Effector memory CD8-positive, alpha-beta T cell (primary cell): Measurements from ENCODE around the gene HOXA7.

Source experiments
- ATAC-seq: fragments of 150-1000 bp; cut with Tn5 transposase; replicated peaks from 2 replicates; pipeline ENCODE4 v1.10.0; 2021; ENCODE audit warnings: mild to moderate bottlenecking, moderate library complexity
- DNase-seq, 3 experiments: peaks; one replicate each; pipeline ENCODE4 v3.0.0; 2021
- H3K27ac Mint-ChIP-seq, 2 donors: one replicate each; pipeline ENCODE4 v1.8.0; 2022; ENCODE audit warnings: mild to moderate bottlenecking in 2 of 2, mixed read lengths in 2 of 2, moderate library complexity in 2 of 2
- H3K27me3 Mint-ChIP-seq, 2 donors: one replicate each; pipeline ENCODE4 v1.8.0; 2022; ENCODE audit warnings: mixed read lengths in 2 of 2
- H3K36me3 Mint-ChIP-seq: one replicate; pipeline ENCODE4 v1.8.0; 2022; ENCODE audit warnings: mild to moderate bottlenecking, moderate library complexity, mixed read lengths; ENCODE audit not compliant: insufficient read depth
- H3K4me1 Mint-ChIP-seq, 2 donors: one replicate each; pipeline ENCODE4 v1.8.0; 2022; ENCODE audit warnings: low read depth in 2 of 2, mixed read lengths in 2 of 2
- H3K4me3 Mint-ChIP-seq, 2 donors: one replicate each; pipeline ENCODE4 v1.8.0; 2022; ENCODE audit warnings: mild to moderate bottlenecking in 2 of 2, mixed read lengths in 2 of 2, moderate library complexity in 2 of 2
- H3K9me3 Mint-ChIP-seq, 2 donors: one replicate each; pipeline ENCODE4 v1.8.0; 2022; ENCODE audit warnings: mixed read lengths in 2 of 2

The HOXA7 gene

DNA sequence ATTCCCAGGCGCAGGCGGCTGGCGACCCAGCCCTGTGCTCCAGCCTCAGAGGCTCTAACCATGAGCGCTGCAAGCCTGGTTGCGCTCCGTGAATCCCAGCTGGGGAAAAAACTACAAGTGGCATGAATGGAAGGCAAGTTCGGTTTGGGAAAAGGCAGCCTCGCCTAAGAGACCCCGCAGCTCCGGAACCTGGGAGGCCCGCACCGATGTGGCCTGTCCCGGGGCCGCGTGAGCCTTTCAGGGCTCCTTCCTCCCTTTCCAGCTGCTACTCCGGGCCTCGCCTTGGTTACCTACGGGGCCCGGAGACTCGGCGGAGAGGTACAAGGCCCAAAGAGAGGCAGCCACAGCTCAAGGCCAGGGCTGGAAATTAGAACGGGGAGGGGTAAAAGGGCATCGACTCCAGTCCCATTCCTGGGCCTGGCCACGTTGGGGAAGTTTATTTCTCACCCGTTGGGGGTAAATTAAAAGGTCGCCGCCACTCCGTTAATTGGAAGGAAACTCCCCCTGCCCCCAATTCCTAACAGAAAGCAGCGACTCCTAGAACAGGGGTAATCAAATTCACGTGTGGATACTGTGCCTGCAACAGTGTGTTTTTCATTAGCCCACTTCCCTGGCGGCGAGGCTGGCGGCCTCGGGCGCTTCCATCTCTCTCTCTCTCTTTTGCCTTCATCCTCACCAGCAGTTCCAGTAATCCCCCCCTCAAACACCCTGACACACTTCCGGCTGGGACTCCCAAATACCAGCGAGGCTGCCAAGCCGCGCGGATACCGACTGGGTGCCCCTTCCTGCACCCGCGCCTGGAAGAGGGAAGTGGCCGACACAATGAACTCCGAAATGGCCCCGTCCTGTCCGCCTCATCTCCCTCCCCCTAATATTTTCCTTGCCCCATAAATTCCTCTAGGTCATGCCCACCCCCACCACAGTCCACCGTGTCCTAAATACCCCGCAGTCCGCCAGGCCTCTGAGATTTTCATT, 10.3 kb upstream of the HOXA7 start:
- Mint-ChIP-seq H3K27me3 (peaks cover 82 to 100% of the 10 kb centered on the region in 2 donors), H3K4me3 (peak overlapping the region; percentile 41 to 65), H3K4me1 (peaks cover 24 to 25% of the 10 kb centered on the region in 2 donors), H3K36me3 (peaks cover 52% of the 10 kb centered on the region), H3K27ac (peak overlapping the region; percentile 41 to 60), H3K9me3 (no peaks in the 10 kb centered on the region)
- ATAC-seq (no peak), DNase-seq (no peak)

DNA sequence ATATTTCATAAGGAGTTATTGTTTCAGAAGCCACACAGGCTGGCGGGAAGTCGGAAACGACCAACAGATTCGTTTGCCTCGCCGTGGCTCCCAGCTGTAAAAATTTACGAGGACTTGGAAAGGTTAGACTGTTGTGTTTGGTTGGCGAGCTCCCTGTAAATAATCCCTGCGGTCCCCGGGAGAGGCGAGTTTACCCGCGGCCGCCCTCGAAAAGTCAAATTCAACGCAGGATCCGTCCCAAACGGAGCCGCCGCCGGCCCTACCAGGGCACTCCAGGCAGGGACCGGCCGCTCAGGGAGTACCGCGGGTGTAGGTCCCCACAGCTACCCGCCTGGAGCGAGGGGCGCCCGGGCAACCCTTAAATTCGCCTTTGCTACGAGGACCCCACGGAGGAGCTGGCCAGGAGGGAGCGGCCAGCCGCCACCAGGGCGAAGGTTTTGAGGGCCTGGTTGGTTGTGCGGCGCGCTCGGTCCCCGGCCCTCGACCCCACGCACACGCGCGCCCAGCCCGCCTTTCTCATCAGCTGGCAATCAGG, 9.6 kb upstream of the HOXA7 start:
- no peak for ATAC-seq
- H3K9me3 Mint-ChIP-seq = no peaks in the 10 kb centered on the region
- H3K27ac Mint-ChIP-seq = peak overlapping the region in 1 of 2 donors; percentile 82
- peaks cover 19 to 24% of the 10 kb centered on the region in 2 donors for H3K4me1 Mint-ChIP-seq
- H3K4me3 Mint-ChIP-seq = peak overlapping the region; percentile 58 to 74
- H3K27me3 Mint-ChIP-seq = peaks cover 74 to 99% of the 10 kb centered on the region in 2 donors
- peaks cover 47% of the 10 kb centered on the region for H3K36me3 Mint-ChIP-seq
- no peak for DNase-seq

DNA sequence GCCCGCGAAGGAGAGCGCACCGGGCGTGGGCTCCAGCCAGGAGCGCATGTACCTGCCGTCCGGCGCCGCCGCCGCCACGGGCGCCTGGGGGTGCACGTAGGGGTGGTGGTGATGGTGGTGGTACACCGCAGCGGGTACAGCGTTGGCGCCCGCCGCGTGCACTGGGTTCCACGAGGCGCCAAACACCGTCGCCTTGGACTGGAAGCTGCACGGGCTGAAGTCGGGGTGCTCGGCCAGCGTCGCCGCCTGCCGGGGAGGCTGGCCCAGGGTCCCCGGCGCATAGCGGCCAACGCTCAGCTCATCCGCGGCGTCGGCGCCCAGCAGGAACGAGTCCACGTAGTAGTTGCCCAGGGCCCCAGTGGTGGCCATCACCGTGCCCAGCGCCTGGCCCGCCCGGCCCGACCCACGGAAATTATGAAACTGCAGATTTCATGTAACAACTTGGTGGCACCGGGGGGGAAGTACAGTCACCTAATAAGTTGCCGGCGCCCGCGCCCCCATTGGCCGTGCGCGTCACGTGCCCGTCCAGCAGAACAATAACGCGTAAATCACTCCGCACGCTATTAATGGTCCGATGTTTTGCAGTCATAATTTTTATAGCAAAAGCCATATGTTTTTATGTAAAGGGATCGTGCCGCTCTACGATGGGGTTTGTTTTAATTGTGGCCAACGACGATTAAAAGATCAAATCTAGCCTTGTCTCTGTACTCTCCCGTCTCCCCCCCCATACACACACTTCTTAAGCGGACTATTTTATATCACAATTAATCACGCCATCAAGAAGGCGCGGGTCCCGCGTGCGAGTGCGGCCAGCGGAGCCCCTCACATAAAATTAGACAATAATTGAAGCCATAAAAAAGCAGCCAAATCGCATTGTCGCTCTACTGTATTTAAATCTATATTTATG, 8.9 kb upstream of the HOXA7 start, which contains the start of gene HOXA9:
TSS of gene HOXA9 (minus strand) at position 449 of the 907 bp plus-strand sequence. CDS start at position 369, 80 bp downstream.
- no peaks in the 10 kb centered on the region for H3K9me3 Mint-ChIP-seq
- H3K4me1 Mint-ChIP-seq = peaks cover 18 to 26% of the 10 kb centered on the region in 2 donors
- ATAC-seq = peak; percentile 16
- no peak for DNase-seq
- peaks cover 49% of the 10 kb centered on the region for H3K36me3 Mint-ChIP-seq
- peak within 1 kb of the TSS; percentile 58 to 74 for H3K4me3 Mint-ChIP-seq
- H3K27ac Mint-ChIP-seq = peak within 1 kb of the TSS in 1 of 2 donors; percentile 82
- H3K27me3 Mint-ChIP-seq = peaks cover 67 to 96% of the 10 kb centered on the region in 2 donors

DNA sequence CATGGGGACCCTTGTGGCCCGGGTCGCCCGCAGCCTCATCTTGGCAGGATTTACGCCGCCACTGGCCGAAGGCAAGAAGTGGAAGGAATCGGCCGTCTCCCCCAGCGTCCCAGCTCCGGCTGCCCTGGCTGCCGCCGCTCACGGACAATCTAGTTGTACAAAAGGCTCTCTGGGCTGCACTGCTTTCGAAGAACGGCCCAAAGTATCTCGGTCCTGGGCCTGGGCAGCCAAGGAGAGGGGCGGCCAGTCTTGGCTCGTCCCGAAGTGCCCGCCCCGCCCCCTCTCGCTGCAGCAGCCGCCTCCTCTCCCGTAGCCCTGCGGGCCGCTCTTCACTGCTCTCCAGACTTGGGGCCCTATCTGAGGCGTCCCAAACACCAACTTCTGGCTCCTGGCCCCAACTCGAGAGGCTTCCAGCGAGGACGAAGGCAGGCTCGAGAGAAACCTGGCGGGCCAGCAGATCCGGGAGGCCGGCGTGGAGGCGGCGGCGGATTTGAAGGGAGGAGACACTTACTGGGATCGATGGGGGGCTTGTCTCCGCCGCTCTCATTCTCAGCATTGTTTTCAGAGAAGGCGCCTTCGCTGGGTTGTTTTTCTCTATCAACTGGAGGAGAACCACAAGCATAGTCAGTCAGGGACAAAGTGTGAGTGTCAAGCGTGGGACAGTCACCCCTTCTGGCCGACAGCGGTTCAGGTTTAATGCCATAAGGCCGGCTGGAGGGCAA, 8.1 kb upstream of the HOXA7 start:
- Mint-ChIP-seq H3K4me3 (peak overlapping the region; percentile 54 to 63), H3K36me3 (peaks cover 50% of the 10 kb centered on the region), H3K27ac (peak overlapping the region in 1 of 2 donors; percentile 68), H3K27me3 (peaks cover 65 to 95% of the 10 kb centered on the region in 2 donors), H3K9me3 (no peaks in the 10 kb centered on the region), H3K4me1 (peaks cover 19 to 26% of the 10 kb centered on the region in 2 donors)
- DNase-seq = no peak
- no peak for ATAC-seq

DNA sequence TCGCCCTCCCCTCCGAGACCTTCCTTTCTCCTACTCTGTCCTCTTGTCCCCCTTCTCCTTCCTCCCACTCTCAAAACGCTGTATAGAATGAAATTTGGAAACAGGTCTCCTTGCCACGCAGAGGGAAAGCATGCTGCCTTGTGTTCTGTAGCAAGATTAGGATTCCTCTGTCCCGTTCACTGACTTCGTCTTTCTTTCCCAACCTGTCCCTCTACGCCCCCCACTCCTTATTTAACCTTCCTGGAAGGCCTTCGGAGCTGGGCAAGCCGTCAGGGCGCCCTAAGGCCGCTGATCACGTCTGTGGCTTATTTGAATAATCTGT, 7.5 kb upstream of the HOXA7 start:
- Mint-ChIP-seq H3K36me3 (peaks cover 48% of the 10 kb centered on the region), H3K9me3 (no peaks in the 10 kb centered on the region), H3K4me3 (peak overlapping the region in 1 of 2 donors; percentile 63), H3K27ac (peak overlapping the region in 1 of 2 donors; percentile 68), H3K4me1 (peaks cover 19 to 25% of the 10 kb centered on the region in 2 donors), H3K27me3 (peaks cover 66 to 95% of the 10 kb centered on the region in 2 donors)
- ATAC-seq = no peak
- DNase-seq = no peak

DNA sequence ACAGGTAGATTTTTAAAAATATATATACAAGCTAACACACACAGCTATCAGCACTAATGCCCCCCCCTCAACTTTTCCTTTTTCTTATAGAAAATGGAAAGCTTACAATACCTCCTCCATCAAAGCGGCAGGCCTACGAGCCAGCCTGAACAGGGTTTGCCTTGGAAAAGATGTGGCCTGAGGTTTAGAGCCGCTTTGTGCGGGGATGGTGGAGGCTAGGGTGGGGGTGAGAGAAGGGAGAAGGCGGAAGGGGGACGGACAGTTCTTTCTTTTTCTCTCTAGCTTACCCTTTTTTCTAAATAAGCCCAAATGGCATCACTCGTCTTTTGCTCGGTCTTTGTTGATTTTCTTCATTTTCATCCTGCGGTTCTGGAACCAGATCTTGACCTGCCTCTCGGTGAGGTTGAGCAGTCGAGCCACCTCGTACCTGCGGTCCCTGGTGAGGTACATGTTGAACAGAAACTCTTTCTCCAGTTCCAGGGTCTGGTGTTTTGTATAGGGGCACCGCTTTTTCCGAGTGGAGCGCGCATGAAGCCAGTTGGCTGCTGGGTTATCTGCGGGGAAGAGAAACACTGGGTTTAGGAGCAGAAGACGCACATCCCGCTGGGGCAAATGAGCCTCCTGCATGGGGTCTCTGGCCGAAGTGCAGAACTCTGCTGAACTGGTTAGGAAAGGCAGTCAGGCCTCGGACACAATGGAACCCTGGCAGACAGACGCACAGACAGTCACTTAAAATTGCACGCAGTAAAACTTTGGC, 7.0 kb upstream of the HOXA7 start:
- no peak overlapping the region for H3K27ac Mint-ChIP-seq
- no peaks in the 10 kb centered on the region for H3K9me3 Mint-ChIP-seq

DNA sequence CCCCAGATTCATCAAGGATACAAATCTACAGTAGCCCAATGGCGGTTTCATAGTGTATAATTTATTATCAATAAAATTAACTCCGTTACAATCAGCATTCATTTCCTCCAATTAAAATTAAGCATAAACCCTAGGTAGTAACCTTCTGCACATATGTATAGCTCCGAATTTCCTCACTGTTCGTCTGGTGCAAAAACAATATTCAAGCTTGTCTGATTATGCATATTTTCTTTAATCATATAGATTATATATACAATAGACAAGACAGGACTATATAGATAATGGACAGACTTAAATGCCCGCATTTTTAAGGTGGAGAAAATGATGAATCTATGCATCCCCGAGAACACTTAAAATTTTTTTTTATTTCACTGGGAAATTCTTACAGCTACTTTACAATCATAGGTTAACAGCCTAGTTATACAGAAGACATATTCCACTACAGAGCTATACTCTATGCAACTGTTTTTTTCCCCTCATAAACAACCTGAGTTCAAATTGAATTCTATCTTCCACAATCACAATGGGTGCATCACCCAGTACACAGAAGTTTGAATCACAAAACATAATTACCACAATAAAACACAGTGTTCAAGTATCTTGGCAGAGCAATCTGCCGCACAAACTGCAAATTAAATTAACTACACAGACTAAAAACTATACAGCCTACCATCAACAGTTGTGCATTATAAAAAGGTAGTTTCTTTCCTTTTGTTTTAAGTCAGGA, 6.2 kb upstream of the HOXA7 start:
- Mint-ChIP-seq H3K4me3 (no peak overlapping the region), H3K4me1 (peaks cover 21 to 24% of the 10 kb centered on the region in 2 donors), H3K27ac (no peak overlapping the region), H3K27me3 (peaks cover 66 to 95% of the 10 kb centered on the region in 2 donors), H3K36me3 (peaks cover 47% of the 10 kb centered on the region), H3K9me3 (no peaks in the 10 kb centered on the region)
- no peak for DNase-seq
- ATAC-seq = no peak

More for the DNA sequence above, 7.0 kb upstream of the HOXA7 start:
- peaks cover 66 to 95% of the 10 kb centered on the region in 2 donors for H3K27me3 Mint-ChIP-seq
- DNase-seq (no peak), ATAC-seq (no peak)
- H3K4me3 Mint-ChIP-seq = no peak overlapping the region
- H3K4me1 Mint-ChIP-seq = peaks cover 15 to 20% of the 10 kb centered on the region in 2 donors
- peaks cover 45% of the 10 kb centered on the region for H3K36me3 Mint-ChIP-seq

DNA sequence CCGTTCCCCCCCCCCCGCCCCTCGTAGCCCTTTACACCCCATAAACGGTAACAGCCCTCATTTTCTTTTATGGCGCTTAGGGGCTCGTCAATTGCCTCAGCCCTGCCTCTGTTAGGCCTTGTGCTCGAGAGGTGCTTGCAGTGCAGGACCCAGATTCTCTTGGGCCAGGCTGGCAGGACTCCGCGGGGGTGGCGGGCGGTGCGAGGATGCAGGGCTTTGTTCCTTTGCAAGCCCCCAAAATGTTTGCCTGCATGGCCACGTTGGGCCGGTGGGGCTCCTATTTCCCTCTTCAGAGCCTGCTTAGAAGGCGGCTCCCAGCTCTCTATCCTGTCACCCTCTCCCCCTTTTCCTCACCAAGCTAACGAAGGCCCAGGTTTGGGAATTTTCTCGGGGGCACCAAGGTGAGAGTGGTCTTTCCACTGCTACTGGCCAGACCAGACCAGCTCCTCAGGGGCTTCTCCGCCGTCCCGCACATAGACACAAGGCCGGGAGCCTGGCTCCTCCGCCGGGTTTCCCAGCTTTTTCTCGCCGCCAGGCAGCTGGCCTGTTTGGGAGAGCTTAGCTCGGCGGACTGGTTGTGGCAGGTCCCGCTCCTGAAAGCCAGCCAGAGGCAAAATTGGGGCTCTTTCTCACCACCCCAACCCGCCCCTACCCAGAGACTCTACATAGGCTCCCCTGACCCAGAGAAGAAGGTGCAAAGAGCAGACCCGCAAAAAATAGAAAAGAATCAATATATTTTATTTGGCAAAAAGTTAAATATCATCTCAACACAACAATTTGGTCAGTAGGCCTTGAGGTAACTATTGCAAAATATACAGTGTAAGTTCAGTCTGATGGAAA, 5.5 kb upstream of the HOXA7 start:
- no peak for ATAC-seq

DNA sequence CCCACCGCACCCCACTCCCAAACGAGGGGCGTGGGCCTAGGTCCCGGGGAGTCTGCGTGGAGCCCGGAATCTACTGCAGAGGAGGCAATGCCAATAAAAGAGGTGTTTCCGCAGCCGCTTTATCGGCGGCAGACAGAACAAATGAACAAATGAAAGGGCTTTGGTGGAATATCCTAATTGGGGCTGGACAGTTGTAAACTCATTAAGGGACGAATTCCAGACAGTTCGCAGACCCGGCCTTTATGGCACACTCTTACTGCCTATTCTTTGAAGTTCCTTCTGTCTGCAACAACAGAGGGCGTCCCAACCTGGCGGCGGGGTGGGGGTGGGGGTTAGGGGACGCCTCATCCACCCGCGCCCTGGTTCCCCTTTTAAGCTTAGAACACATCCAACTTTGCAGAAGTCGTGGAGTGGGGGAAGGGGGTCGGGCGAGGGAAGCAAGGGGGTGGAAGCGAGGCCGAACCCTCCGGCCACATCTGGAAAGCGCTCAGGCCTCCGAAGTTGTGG, 4.8 kb upstream of the HOXA7 start:
- peaks cover 17 to 23% of the 10 kb centered on the region in 2 donors for H3K4me1 Mint-ChIP-seq
- DNase-seq (no peak), ATAC-seq (no peak)
- peaks cover 62 to 95% of the 10 kb centered on the region in 2 donors for H3K27me3 Mint-ChIP-seq
- H3K9me3 Mint-ChIP-seq = no peaks in the 10 kb centered on the region
- H3K27ac Mint-ChIP-seq = peak overlapping the region in 1 of 2 donors; percentile 52
- H3K4me3 Mint-ChIP-seq = peak overlapping the region; percentile 53 to 84
- peaks cover 41% of the 10 kb centered on the region for H3K36me3 Mint-ChIP-seq

More for the DNA sequence above, 5.5 kb upstream of the HOXA7 start:
- H3K27ac Mint-ChIP-seq = no peak overlapping the region
- peaks cover 18 to 24% of the 10 kb centered on the region in 2 donors for H3K4me1 Mint-ChIP-seq
- DNase-seq = no peak
- peak overlapping the region in 1 of 2 donors; percentile 23 for H3K4me3 Mint-ChIP-seq
- H3K9me3 Mint-ChIP-seq = no peaks in the 10 kb centered on the region
- peaks cover 66 to 95% of the 10 kb centered on the region in 2 donors for H3K27me3 Mint-ChIP-seq
- peaks cover 43% of the 10 kb centered on the region for H3K36me3 Mint-ChIP-seq

DNA sequence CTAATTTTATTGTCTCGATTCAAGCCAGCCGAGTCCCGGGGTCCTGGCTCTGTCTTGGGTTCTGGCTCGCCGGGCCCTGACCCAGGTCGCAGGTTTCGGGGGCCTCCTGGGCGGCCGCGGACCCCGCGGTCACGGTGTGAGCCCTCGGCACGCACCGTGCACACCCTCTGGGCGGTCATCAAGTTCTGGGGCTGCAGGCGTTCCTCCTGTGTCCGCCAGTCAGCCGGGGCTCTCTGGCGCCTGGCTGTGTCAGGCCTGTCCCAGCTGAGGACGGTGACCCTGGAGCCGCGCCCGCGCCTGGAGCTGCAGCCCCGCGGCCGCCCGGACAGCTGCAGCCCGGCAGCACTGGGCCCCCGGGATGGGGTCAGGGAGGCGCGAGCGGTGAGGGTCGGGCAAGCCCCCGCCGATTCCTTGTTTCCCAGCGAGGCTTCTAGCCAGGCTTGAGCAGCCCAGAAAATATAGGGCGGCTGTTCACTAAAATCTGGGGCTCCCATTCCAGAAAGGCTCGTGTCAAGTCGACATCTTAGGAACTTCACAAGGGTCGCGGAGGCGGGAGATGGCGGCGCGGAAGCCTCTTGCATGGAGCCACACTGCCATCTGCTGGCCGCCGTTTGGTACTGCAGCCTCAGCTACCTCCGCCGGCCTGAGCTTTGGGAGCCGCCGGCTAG, 4.2 kb upstream of the HOXA7 start:
- no peaks in the 10 kb centered on the region for H3K9me3 Mint-ChIP-seq
- peak; percentile 83 to 85 (median 83) for DNase-seq
- H3K4me3 Mint-ChIP-seq = peak overlapping the region; percentile 53 to 84
- H3K27ac Mint-ChIP-seq = peak overlapping the region in 1 of 2 donors; percentile 52
- H3K27me3 Mint-ChIP-seq = peaks cover 65 to 95% of the 10 kb centered on the region in 2 donors
- ATAC-seq = peak; percentile 83
- H3K36me3 Mint-ChIP-seq = peaks cover 38% of the 10 kb centered on the region
- H3K4me1 Mint-ChIP-seq = peaks cover 16 to 24% of the 10 kb centered on the region in 2 donors
